ENCODE measurements around the gene PSME3IP1. TPM values are rescaled to one million over a fixed set of nuclear protein-coding genes. Genes with fewer than 3 reads are reported as not detected.

The PSME3IP1 gene, protein sequence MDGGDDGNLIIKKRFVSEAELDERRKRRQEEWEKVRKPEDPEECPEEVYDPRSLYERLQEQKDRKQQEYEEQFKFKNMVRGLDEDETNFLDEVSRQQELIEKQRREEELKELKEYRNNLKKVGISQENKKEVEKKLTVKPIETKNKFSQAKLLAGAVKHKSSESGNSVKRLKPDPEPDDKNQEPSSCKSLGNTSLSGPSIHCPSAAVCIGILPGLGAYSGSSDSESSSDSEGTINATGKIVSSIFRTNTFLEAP
- 86.6 to 108 TPM (median 97.0 TPM) in 5 replicates for total RNA-seq (2022; extraction: Qiagen RNA extraction; ENCODE audit: low read depth)

DNA sequence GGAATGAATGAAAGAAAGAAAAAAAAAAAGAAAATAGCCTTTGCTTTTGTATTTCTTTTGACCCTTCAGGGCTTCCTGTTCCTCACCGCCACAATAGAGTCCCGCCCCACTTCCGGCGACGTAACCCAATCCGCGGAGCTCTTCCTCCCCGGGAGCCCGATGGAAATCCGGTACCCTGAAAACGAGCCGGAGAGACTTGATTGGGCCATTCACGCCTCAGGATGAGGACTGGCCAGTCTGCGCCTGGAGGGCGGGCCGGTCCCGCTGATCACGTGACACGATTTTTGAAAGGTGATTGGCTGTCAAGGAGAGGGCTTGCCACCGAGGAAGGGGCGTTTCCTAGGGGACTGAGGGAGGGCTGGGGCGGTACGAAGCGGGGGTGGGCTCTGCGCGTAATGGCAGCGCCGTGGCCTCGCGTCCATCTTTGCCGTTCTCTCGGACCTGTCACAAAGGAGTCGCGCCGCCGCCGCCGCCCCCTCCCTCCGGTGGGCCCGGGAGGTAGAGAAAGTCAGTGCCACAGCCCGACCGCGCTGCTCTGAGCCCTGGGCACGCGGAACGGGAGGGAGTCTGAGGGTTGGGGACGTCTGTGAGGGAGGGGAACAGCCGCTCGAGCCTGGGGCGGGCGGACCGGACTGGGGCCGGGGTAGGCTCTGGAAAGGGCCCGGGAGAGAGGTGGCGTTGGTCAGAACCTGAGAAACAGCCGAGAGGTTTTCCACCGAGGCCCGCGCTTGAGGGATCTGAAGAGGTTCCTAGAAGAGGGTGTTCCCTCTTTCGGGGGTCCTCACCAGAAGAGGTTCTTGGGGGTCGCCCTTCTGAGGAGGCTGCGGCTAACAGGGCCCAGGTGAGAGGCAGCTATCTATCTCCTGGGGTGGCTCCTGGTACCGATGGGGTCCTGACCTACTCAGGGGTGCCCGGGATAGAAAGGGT, at the start of gene PSME3IP1, which contains the start of gene RSPRY1:
TSS of gene PSME3IP1 (minus strand) at position 95 of the 927 bp plus-strand sequence. CDS start 12,185 bp downstream, outside the sequence.
TSS of gene RSPRY1 (plus strand) at position 385 of the 927 bp plus-strand sequence. CDS start 18,330 bp downstream, outside the sequence.

Other genes starting within 250 kb of the PSME3IP1 start
- not detected in 5 replicates for gene CETP, start 224.1 kb downstream of the PSME3IP1 start, total RNA-seq (2022; extraction: Qiagen RNA extraction; ENCODE audit: low read depth)
- 2.6 to 4.6 TPM (median 3.5 TPM) in 5 replicates for gene NLRC5, start 196.5 kb downstream of the PSME3IP1 start, total RNA-seq (2022; extraction: Qiagen RNA extraction; ENCODE audit: low read depth)
- 32.0 to 46.3 TPM (median 41.6 TPM) in 5 replicates for gene CPNE2, start 93.5 kb downstream of the PSME3IP1 start, total RNA-seq (2022; extraction: Qiagen RNA extraction; ENCODE audit: low read depth)
- 20.2 to 29.1 TPM (median 25.0 TPM) in 5 replicates for gene RSPRY1, start 290 bp upstream of the PSME3IP1 start, total RNA-seq (2022; extraction: Qiagen RNA extraction; ENCODE audit: low read depth)
- 60.5 to 73.7 TPM (median 72.9 TPM) in 5 replicates for gene ARL2BP, start 59.2 kb upstream of the PSME3IP1 start, total RNA-seq (2022; extraction: Qiagen RNA extraction; ENCODE audit: low read depth)
- 1.3 to 1.6 TPM (median 1.3 TPM) in 5 replicates for gene PLLP, start 98.6 kb upstream of the PSME3IP1 start, total RNA-seq (2022; extraction: Qiagen RNA extraction; ENCODE audit: low read depth)
- 0.06 to 0.08 TPM (median 0.06 TPM) in 3 of 5 replicates, not detected in the others for gene CCL22, start 172.7 kb upstream of the PSME3IP1 start, total RNA-seq (2022; extraction: Qiagen RNA extraction; ENCODE audit: low read depth)
- 0.07 to 0.28 TPM (median 0.11 TPM) in 5 replicates for gene CX3CL1, start 186.5 kb upstream of the PSME3IP1 start, total RNA-seq (2022; extraction: Qiagen RNA extraction; ENCODE audit: low read depth)
- gene CCL17, start 218.7 kb upstream of the PSME3IP1 start, total RNA-seq (2022; extraction: Qiagen RNA extraction; ENCODE audit: low read depth), result not detected in 5 replicates

All from A549 treated with RU486 at 1 μM for 4 hours (cell line).